ENCODE results near the gene RACK1.

- no peak for TF ChIP-seq CTCF (IDR thresholded peaks at IDR 0.05; ENCODE audit: low read depth, low read length)
- no peak for TF ChIP-seq EZH2phosphoT487 (IDR thresholded peaks at IDR 0.05; ENCODE audit: low read depth)
Observed at GRCh38 chr5:181221105-181221791, 22.5 kb downstream of the RACK1 start.

Data from OCI-LY3 (cell line).